VCaP (cell line): Measurements from ENCODE around the gene LGSN.
"Not testable (repeated sequence)": the region's sequence is repeated elsewhere in the genome, so short reads cannot be mapped to it uniquely, and the experiment has no call there.

ENCODE experiments used
- H3K27ac ChIP-seq: fragments of 450-650 bp; 2 replicates; pipeline ENCODE4 v1.5.1; 2017
- CTCF ChIP-seq: fragments of 450-650 bp; conservative IDR thresholded peaks from 2 replicates; pipeline ENCODE4 v1.5.1; 2017; ENCODE audit warnings: mild to moderate bottlenecking, moderate library complexity

LGSN gene

GRCh38 chr6:63275953-63276352 lies 43.8 kb downstream of the LGSN start:
- TF ChIP-seq CTCF: no peak
- H3K27ac ChIP-seq: no peak overlapping the region

GRCh38 chr6:63274795-63275430 lies 44.9 kb downstream of the LGSN start:
- H3K27ac ChIP-seq: not testable (repeated sequence)

- no peak overlapping the region for H3K27ac ChIP-seq
- TF ChIP-seq CTCF: peak; percentile 70
These were observed 47.4 kb downstream of the LGSN start for GRCh38 chr6:63272397-63272796.

DNA sequence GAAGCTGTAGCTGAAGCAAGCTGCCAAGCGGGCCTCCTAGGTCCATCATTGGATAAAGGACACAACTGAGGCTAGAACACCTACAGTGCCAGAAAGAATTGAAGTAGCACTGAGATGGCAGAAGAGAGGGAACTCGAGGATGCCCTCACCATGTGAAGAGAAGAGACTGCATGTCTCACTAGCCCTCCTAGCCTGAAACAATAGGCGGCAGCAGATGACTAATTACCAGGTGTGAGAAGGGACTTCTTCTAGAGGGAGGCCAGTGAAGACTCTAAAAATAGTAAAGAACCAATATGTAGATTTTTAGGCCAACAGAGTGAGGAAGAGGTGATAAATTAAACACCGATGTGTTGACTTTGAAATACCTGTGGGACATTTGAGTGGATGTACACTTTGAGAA lies 50.3 kb downstream of the LGSN start:
- TF ChIP-seq CTCF: no peak
- H3K27ac ChIP-seq: no peak overlapping the region

DNA sequence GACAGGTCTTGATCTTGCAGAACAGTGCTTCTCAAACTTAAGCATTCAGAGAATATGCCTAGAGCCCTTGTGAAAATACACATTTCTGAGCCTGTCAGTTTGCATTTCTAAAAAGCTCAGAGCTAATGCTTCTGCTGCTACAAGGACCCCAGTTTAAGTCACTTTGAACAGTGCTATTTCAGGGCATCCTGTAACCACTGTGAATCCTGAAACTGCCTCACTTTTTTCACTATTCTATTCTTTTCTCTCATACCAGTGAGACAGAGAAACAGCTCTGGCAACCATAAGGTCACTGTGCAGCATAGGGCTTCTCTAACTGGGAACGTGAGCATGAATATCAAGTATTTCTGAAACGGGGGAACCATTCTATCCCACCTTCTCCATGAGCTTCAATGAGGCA lies 51.2 kb downstream of the LGSN start:
- TF ChIP-seq CTCF: no peak
- H3K27ac ChIP-seq: no peak overlapping the region

DNA sequence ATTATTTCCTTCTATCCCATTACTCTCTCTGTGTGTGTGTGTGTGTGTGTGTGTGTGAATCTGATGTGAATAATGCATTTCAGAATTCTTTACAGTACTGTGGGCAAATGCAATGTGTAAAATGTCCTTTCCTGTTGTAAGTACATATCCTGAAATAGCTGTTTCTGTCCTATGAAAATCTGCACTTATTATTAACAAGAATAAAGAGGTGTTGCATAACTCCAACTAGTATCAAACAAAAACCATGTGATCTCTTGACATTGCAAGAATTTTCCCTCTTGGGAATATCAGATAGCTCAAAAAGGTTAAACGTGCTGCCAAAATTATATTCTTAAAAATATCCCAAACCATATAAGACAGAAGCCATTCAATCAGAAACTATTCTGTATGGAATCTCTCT lies 52.0 kb downstream of the LGSN start:
- TF ChIP-seq CTCF: no peak
- H3K27ac ChIP-seq: no peak overlapping the region

DNA sequence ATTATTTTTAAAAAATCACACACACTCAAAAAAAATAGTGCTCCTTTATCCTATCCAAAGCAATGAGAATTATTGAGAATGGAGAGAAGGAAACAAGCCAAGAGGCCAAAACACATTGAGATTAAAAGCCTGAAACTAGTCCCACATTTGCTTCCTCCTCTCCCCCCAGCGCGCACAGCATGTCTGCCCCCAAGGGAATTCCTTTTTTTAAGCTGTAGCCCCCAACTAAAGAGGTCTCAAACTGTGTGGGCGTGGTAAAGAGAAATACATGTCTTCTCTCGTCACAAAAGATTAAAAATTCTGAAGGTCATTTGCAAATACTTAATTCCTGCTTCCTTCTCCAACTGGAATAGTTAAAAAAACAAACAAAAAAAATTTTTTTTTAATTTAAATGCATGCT lies 52.7 kb downstream of the LGSN start:
- TF ChIP-seq CTCF: no peak
- no peak overlapping the region for H3K27ac ChIP-seq

DNA sequence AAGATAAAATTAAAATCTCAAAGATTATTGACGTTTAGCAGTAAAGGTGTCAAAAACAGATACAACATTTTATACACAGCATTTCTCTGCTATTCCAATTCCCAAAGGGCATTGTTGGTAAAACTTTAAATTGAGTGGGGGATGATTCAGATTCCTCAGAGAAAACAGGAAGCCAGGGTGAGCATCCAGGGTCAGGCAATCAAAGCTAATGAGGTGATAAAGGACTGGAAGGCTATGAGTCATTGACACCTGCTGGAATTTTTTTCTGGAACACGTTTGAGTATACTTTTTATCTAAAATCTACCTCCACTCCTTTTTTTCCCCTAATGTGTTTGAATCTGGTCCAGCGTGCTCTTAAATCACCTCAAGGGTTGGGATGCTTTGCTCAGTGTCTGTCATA lies 56.3 kb downstream of the LGSN start:
- H3K27ac ChIP-seq: no peak overlapping the region
- TF ChIP-seq CTCF: no peak
